Tibial nerve (tissue), 4 donors: Measurements from ENCODE around the gene DUOX2.

Source experiments
- CTCF ChIP-seq, 5 experiments: fragments of 200-600 bp in 3 of 5; fragments of 450-650 bp in 2 of 5; sonication (generic) in 3 of 5; IDR thresholded peaks; one replicate each; pipeline ENCODE4 v1.5.1; 2016 to 2019; ENCODE audit warnings: antibody characterized with exemption in 5 of 5, mild to moderate bottlenecking in 3 of 5, moderate library complexity in 2 of 5
- EP300 ChIP-seq, 2 donors: sonication (generic); formaldehyde crosslinking; IDR thresholded peaks; one replicate each; pipeline ENCODE4 v1.6.1; 2017; ENCODE audit warnings: antibody characterized with exemption in 2 of 2, mild to moderate bottlenecking in 1 of 2
- POLR2A ChIP-seq, 2 donors: fragments of 450-650 bp; IDR thresholded peaks; one replicate each; pipeline ENCODE4 v1.6.1; 2017; ENCODE audit warnings: antibody characterized with exemption in 2 of 2, mild to moderate bottlenecking in 2 of 2, moderate library complexity in 2 of 2

- no peak for TF ChIP-seq CTCF (IDR thresholded peaks at IDR 0.05)
- no peak for TF ChIP-seq EP300 (IDR thresholded peaks at IDR 0.05)
- no peak for TF ChIP-seq POLR2A (IDR thresholded peaks at IDR 0.05)
These were observed 1.2 kb downstream of the DUOX2 start for GRCh38 chr15:45112591-45113379.
